Activated CD4-positive, alpha-beta memory T cell treated with anti-CD3 and anti-CD28 coated beads, Interleukin-2, amount 10 ng/mL, durations not matched to agents 7 days and 5 days (primary cell): ENCODE measurements around the gene NID1. TPM values are rescaled to one million over a fixed set of nuclear protein-coding genes. Genes with fewer than 3 reads are reported as not detected.

Experiments
- CTCF ChIA-PET: fragments of 350-600 bp; sonication (Branson Sonifier 250); formaldehyde crosslinking; loops from one replicate; lab custom pipeline; 2021; ENCODE audit warnings: antibody characterized with exemption, inconsistent platforms; lab: Charles Lee
- POLR2A ChIA-PET: fragments of 350-600 bp; sonication (Branson Sonifier 250); formaldehyde crosslinking; loops from one replicate; lab custom pipeline; 2021; ENCODE audit warnings: antibody characterized with exemption; lab: Charles Lee
- DNase-seq: peaks from one replicate; pipeline ENCODE4 v3.0.0-alpha.2; 2020
- H3K27ac Mint-ChIP-seq: one replicate; pipeline ENCODE4 v1.8.0; 2021; ENCODE audit warnings: mild to moderate bottlenecking, mixed read lengths
- H3K27me3 Mint-ChIP-seq: one replicate; pipeline ENCODE4 v1.8.0; 2021; ENCODE audit warnings: mixed read lengths
- H3K36me3 Mint-ChIP-seq: one replicate; pipeline ENCODE4 v1.8.0; 2021; ENCODE audit warnings: low read depth, mixed read lengths
- H3K4me1 Mint-ChIP-seq: one replicate; pipeline ENCODE4 v1.8.0; 2021; ENCODE audit warnings: mixed read lengths
- H3K4me3 Mint-ChIP-seq: one replicate; pipeline ENCODE4 v1.8.0; 2021; ENCODE audit warnings: mild to moderate bottlenecking, mixed read lengths
- H3K9me3 Mint-ChIP-seq: one replicate; pipeline ENCODE4 v1.8.0; 2021; ENCODE audit warnings: mixed read lengths
- total RNA-seq, 2 experiments: library from RNA; stranded (reverse); gene quantifications; one replicate each; pipeline ENCODE4 v1.2.3, GENCODE V29; 2021

Gene NID1
- total RNA-seq, 2 experiments from 2014 or later = 0.45 TPM

DNA sequence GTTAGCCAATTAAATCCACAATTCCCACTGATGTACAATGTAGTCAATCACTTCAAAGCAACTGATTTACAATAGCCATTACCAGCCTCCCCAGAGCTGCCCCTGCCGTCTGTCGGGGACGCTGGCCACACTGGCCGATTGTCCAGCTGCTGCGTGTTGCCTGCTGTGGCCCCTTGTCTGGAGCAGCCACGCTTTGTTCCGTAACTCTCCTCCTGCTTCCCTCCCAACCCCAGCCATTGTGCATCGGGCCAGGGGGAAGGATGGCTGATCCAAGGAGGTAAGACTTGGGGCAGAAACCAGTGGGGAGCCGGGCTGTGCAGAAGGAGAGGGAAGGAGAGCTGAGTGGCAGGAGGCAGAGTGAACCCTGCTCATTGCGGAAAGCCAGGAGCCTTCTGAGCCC is 114.6 kb downstream of the NID1 start:
- Mint-ChIP-seq H3K4me1 (peaks cover 36% of the 10 kb centered on the region), H3K27me3 (no peaks in the 10 kb centered on the region), H3K27ac (no peak overlapping the region), H3K36me3 (no peaks in the 10 kb centered on the region), H3K4me3 (no peak overlapping the region), H3K9me3 (no peaks in the 10 kb centered on the region)
- ChIA-PET CTCF (interaction anchor here (1.9 kb wide), 1 partner anchor 21 kb away, joined by 6 read pairs; no protein-coding TSS in a partner anchor), POLR2A (no interaction called here)
- DNase-seq = no peak

DNA sequence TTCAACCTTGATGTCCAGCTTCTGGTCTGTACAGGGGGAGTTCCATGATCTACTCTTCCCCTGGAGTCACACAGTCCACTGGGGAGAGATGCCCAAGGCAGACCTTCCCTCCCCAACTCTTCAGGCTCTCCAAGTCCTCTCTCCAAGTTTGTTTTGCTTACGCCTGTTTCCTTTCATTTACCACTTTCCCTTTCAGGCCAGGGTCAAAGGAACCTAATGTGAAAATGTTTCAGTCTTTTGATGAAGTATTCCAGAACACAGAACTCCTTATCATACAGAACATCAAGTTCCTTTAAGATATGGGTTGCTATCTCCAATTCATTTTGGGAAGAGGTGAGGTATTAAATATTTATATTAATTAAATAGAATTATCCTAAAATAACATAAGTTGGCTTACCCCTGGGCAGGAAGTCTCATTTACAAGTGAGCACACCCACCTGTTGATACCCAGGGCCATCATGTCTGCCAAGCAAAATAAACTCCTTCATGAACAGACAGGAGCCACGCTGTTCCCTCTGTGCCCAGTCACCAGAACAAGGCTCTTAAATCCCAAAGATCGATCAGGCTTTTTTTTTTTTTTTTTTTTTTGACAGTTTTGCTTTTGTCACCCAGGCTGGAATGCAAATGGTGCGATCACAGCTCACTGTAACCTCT is 116.0 kb downstream of the NID1 start:
- Mint-ChIP-seq H3K27ac (no peak overlapping the region), H3K4me1 (peaks cover 22% of the 10 kb centered on the region), H3K9me3 (no peaks in the 10 kb centered on the region), H3K36me3 (no peaks in the 10 kb centered on the region), H3K27me3 (no peaks in the 10 kb centered on the region), H3K4me3 (no peak overlapping the region)
- DNase-seq = no peak
- ChIA-PET POLR2A (interaction anchor here (1.2 kb wide), 1 partner anchor 72 kb away, joined by 3 read pairs; no protein-coding TSS in a partner anchor), CTCF (interaction anchor here (0.9 kb wide), 1 partner anchor 83 kb away, joined by 4 read pairs; no protein-coding TSS in a partner anchor)

DNA sequence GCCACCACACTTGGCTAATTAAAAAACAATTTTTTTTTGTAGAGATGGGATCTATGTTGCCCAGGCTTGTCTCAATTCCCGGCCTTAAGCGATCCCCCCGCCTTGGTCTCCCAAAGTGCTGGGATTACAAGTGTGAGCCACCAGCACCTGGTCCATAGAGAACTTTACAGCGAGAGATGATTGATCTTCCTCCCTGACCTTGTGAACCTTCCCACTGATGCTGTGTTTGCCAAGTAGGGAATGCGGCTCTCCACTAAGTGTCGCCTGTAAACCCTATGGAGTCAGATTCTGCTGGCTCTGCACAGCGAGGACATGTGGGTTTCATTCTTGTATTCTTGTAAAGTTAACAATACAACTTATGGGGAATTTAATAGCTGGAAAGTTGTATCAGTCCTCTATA is 116.9 kb downstream of the NID1 start:
- ChIA-PET POLR2A (interaction anchor here (1.2 kb wide), 1 partner anchor 72 kb away, joined by 3 read pairs; no protein-coding TSS in a partner anchor), CTCF (interaction anchor here (0.9 kb wide), 1 partner anchor 82 kb away, joined by 4 read pairs; no protein-coding TSS in a partner anchor)
- Mint-ChIP-seq H3K36me3 (no peaks in the 10 kb centered on the region), H3K4me3 (no peak overlapping the region), H3K4me1 (peaks cover 13% of the 10 kb centered on the region), H3K27me3 (no peaks in the 10 kb centered on the region), H3K27ac (no peak overlapping the region), H3K9me3 (no peaks in the 10 kb centered on the region)
- DNase-seq = no peak

DNA sequence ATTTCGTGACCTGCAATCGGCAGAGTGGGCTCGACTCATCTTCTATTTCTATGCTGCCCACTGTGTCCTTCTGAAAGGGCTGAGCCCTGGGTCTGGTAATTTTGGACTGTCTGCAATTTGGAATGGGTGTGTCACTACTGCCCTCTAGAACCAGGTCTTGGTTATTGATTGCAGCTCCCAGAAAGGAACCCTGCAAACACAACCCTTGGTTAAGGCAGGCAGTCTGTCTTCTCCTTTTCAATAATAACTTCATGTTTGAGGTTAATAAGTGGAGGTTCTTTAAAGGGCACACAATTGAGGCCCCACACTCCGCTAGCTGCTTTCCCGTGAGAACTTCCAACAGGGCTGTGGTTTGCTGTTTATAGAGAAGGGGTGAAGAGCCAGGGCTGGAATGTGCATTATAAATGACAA is 118.3 kb downstream of the NID1 start:
- no peaks in the 10 kb centered on the region for H3K27me3 Mint-ChIP-seq
- CTCF ChIA-PET = interaction anchor here (1.6 kb wide), 1 partner anchor 81 kb away, joined by 6 read pairs; no protein-coding TSS in a partner anchor
- H3K36me3 Mint-ChIP-seq = no peaks in the 10 kb centered on the region
- POLR2A ChIA-PET = interaction anchor here (1.3 kb wide), 1 partner anchor 81 kb away, joined by 5 read pairs; no protein-coding TSS in a partner anchor
- H3K27ac Mint-ChIP-seq = no peak overlapping the region
- DNase-seq = no peak
- H3K4me3 Mint-ChIP-seq = no peak overlapping the region
- peaks cover 9% of the 10 kb centered on the region for H3K4me1 Mint-ChIP-seq
- H3K9me3 Mint-ChIP-seq = no peaks in the 10 kb centered on the region

DNA sequence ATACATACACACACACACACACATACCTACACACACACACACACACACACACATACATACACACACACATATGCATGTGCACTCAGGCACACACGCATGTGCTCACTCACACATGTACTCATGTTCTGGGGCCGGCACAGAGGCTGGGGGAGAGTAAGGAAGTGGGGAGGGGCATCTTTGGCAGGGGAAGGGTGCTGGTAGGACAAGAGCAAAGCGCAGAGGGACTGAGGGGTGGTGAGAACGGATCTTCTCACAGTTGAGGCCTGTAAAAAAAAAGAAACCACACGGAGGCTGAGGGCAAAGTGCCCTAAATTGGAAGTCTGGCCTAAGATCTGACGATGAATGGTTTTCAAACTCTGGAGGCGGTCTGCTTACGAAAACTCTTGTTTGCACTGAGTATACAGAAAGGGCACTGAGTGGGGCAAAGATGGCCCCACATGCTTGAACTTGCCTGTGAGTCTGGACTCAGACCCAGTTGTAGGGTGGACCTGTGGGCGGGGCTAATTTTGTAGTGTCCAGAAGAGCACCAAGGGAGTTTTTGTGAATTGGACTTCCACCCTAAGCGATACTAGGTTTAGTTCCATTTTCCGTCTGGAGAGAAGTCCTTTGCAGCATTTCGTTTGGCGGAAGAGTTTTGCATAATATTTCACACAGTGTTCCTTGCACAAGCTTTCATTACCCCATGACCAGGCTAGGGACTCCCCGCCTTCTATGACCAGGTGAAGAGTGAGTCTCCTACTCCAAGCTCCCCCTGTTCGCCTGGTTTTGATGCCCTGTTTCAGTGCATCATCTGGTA is 118.9 kb downstream of the NID1 start:
- H3K4me1 Mint-ChIP-seq = peaks cover 9% of the 10 kb centered on the region
- H3K36me3 Mint-ChIP-seq = no peaks in the 10 kb centered on the region
- no peak overlapping the region for H3K27ac Mint-ChIP-seq
- ChIA-PET POLR2A (interaction anchor here (1.3 kb wide), 1 partner anchor 80 kb away, joined by 5 read pairs; no protein-coding TSS in a partner anchor), CTCF (interaction anchor here (1.6 kb wide), 1 partner anchor 80 kb away, joined by 6 read pairs; no protein-coding TSS in a partner anchor)
- DNase-seq = no peak
- no peak overlapping the region for H3K4me3 Mint-ChIP-seq
- no peaks in the 10 kb centered on the region for H3K9me3 Mint-ChIP-seq
- H3K27me3 Mint-ChIP-seq = no peaks in the 10 kb centered on the region

DNA sequence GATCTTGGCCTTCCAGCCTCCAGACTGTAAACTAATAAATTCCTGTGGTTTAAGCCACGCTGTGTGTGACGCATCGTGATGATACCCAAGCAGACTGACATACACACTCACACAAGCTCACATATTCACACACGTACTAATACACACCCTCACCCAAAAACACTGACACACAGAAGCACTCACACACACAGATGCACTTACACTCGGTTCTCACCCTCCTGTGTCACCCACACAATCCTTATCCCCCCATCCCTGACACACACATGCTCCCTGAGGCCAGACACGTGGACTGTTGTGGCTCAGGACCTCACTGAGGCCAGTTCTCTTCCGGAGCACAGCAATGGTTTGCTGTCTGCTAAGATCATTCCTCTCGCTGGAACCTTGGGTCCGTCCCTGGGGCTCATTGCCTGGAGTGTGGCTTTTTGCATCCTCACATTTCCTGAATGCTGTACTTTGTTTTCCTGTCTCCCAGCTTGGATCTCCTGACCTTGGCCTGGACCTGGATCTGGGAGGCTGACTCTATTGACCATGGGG is 121.2 kb downstream of the NID1 start:
- H3K27ac Mint-ChIP-seq = no peak overlapping the region

DNA sequence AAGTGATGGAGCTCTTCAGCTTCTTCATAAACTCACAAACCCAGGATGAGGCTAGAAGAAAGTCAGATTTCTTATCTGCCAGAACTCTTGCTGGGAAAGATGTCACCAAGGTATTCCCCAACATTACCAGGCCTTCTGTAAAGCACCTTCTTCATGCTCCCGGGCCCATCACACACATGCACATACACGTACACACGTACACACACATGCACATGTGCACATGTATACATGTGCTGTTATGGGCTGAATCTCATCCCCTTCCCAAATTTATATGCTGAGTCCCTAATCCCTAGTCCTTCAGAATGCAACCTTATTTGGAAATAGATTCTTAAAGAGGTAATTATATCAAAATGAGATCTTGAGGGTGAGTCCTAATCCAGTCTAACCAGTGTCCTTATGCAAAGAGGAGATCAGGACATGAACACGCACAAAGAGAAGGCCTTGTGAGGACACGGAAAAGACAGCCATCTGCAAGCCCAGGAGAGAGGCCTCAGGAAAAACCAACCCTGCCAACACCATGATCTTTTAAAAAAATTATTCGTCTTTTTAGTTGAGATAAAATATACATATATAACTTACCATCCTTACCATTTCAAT is 121.8 kb downstream of the NID1 start:
- peaks cover 31% of the 10 kb centered on the region for H3K4me1 Mint-ChIP-seq
- DNase-seq = no peak
- no peaks in the 10 kb centered on the region for H3K27me3 Mint-ChIP-seq
- H3K36me3 Mint-ChIP-seq = peaks cover 5% of the 10 kb centered on the region
- ChIA-PET CTCF (no interaction called here), POLR2A (no interaction called here)
- no peak overlapping the region for H3K4me3 Mint-ChIP-seq
- H3K27ac Mint-ChIP-seq = no peak overlapping the region
- H3K9me3 Mint-ChIP-seq = peaks cover 4% of the 10 kb centered on the region

More for the DNA sequence above, 121.2 kb downstream of the NID1 start:
- DNase-seq = no peak
- Mint-ChIP-seq H3K4me3 (no peak overlapping the region), H3K4me1 (peaks cover 25% of the 10 kb centered on the region), H3K27me3 (no peaks in the 10 kb centered on the region), H3K36me3 (peaks cover 3% of the 10 kb centered on the region), H3K9me3 (peaks cover 4% of the 10 kb centered on the region)
- CTCF ChIA-PET = interaction anchor here (0.6 kb wide), 1 partner anchor 438 kb away, joined by 3 read pairs; no protein-coding TSS in a partner anchor
- POLR2A ChIA-PET = no interaction called here

DNA sequence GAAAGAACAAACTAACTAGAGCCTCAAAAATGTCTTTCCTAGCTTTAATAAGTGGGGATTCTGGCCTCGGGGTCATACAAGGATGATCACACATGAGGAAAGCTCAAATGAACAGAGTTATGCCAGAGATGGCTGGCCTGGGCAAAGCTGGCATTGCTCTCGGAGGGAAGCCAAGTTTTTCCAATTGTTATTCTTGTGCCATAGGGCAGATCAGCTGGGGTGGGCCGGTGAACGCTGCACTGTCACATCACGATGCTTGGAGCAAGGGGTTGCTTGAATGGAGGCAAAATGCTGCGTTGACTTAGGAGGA is 122.3 kb downstream of the NID1 start:
- Mint-ChIP-seq H3K4me3 (no peak overlapping the region), H3K27me3 (no peaks in the 10 kb centered on the region), H3K36me3 (peaks cover 5% of the 10 kb centered on the region), H3K9me3 (peaks cover 4% of the 10 kb centered on the region), H3K4me1 (peaks cover 31% of the 10 kb centered on the region), H3K27ac (no peak overlapping the region)
- no peak for DNase-seq
- ChIA-PET POLR2A (no interaction called here), CTCF (interaction anchor here (0.6 kb wide), 1 partner anchor 9 kb away, joined by 3 read pairs; no protein-coding TSS in a partner anchor)

DNA sequence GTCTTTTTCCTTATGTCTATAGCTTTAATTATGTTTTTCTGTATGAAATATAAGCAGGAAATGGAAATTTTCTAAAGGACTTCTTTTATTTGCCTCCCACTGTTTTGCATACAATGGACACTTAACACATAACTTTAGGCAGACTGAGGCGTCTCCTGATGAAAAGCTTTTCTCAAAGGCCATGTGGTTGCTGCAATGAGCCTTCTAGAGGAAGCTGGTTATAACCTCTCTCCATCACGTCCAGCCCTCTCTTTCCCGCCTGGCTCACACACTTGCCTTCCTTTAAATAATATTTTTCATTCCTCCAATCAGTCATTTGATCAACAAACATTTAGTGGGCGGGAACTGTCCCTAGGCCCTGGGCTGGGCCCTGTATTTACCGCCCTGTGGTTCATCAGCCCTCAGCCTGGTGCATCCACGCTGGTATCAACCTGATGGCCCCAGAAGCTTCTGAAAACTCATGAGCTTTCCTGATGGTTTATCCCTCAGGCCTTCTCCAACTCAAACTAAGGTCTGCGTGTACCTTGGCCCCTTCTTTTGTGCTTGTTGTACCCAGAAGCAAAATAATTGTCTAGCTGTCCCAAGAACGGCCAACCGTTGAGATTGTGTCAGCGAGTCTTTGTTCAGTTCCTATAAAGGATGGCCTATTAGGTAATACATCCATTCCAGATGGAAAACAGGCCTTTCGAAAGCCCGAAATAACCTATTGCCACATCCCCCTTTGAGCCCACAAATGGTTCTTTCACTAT is 122.8 kb downstream of the NID1 start:
- Mint-ChIP-seq H3K27me3 (no peaks in the 10 kb centered on the region), H3K27ac (no peak overlapping the region), H3K36me3 (peaks cover 5% of the 10 kb centered on the region), H3K4me3 (no peak overlapping the region), H3K9me3 (peaks cover 4% of the 10 kb centered on the region), H3K4me1 (peaks cover 36% of the 10 kb centered on the region)
- DNase-seq = no peak
- ChIA-PET POLR2A (no interaction called here), CTCF (interaction anchor here (0.6 kb wide), 1 partner anchor 9 kb away, joined by 3 read pairs; no protein-coding TSS in a partner anchor)

DNA sequence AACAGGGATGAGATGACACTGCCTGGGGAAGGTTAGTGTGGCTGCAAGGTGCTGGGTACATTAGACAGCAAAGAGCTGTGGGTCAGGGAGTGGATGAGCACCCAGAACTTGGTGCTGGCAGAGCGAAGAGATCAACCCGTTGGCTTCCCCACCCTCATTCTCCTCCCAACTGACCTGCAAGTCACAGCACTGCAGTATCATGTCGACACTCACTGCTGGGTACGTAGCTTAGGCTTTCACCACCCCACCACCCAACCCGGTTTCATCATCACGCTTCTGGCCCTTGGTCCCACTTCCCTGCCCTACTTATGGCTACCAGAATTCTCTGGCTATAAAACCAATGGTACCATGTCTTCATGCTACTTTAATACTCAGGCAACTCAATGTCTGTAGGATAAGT is 124.6 kb downstream of the NID1 start:
- CTCF ChIA-PET = interaction anchor here (1.0 to 1.1 kb wide), 2 partner anchors 32 to 75 kb away, joined by 3 read pairs; no protein-coding TSS in a partner anchor
- DNase-seq = no peak
- Mint-ChIP-seq H3K36me3 (peaks cover 5% of the 10 kb centered on the region), H3K4me1 (peaks cover 34% of the 10 kb centered on the region), H3K9me3 (peaks cover 4% of the 10 kb centered on the region), H3K27me3 (no peaks in the 10 kb centered on the region), H3K27ac (no peak overlapping the region), H3K4me3 (no peak overlapping the region)
- POLR2A ChIA-PET = interaction anchor here (0.8 to 2.0 kb wide), 3 partner anchors 13 to 52 kb away, joined by 3 to 5 read pairs (median 4); no protein-coding TSS in a partner anchor

DNA sequence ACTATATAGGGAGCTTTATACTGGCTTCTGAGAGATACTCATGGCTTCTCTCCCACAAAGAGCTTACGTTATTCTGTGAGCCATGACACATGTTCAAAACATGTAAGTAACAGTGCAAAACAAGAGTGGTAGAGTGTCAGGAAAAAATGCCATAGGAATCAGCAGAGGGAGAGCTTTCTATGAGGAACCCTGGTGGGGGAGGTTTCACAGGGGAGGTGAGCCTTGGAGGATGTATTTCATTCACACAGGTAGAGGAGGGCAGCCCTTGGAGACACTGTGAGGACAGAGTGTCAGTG is 125.5 kb downstream of the NID1 start:
- Mint-ChIP-seq H3K36me3 (peaks cover 5% of the 10 kb centered on the region), H3K27me3 (no peaks in the 10 kb centered on the region), H3K4me1 (peaks cover 34% of the 10 kb centered on the region), H3K4me3 (no peak overlapping the region), H3K27ac (peak overlapping the region; percentile 70), H3K9me3 (peaks cover 4% of the 10 kb centered on the region)
- ChIA-PET CTCF (no interaction called here), POLR2A (interaction anchor here (1.4 to 2.0 kb wide), 2 partner anchors 16 to 52 kb away, joined by 4 to 5 read pairs; no protein-coding TSS in a partner anchor)
- DNase-seq = no peak
